Activated CD8-positive, alpha-beta T cell treated with anti-CD3 and anti-CD28 coated beads, Interleukin-2, amount 10 ng/mL, durations not matched to agents 7 days and 5 days (primary cell): ENCODE data around the gene CD164L2. TPM values are rescaled to one million over a fixed set of nuclear protein-coding genes. Genes with fewer than 3 reads are reported as not detected.
A peak's percentile ranks its signal among the peaks of the same experiment; 100 is the strongest.

ENCODE experiments used
- ATAC-seq: fragments of 150-1000 bp; cut with Tn5 transposase; one replicate; pipeline ENCODE4 v1.10.0; 2021; ENCODE audit warnings: moderate library complexity
- CTCF ChIA-PET: fragments of 350-600 bp; sonication (Branson Sonifier 250); formaldehyde crosslinking; loops from one replicate; lab custom pipeline; 2021; ENCODE audit warnings: antibody characterized with exemption; lab: Charles Lee
- POLR2A ChIA-PET: fragments of 350-600 bp; sonication (Branson Sonifier 250); formaldehyde crosslinking; loops from one replicate; lab custom pipeline; 2021; ENCODE audit warnings: antibody characterized with exemption; lab: Charles Lee
- DNase-seq: peaks from one replicate; pipeline ENCODE4 v3.0.0-alpha.2; 2020
- H3K27ac Mint-ChIP-seq: one replicate; pipeline ENCODE4 v1.8.0; 2021; ENCODE audit warnings: mild to moderate bottlenecking, mixed read lengths
- H3K27me3 Mint-ChIP-seq: one replicate; pipeline ENCODE4 v1.8.0; 2021; ENCODE audit warnings: low read depth, mixed read lengths
- H3K36me3 Mint-ChIP-seq: one replicate; pipeline ENCODE4 v1.8.0; 2021; ENCODE audit warnings: low read depth, mixed read lengths
- H3K4me1 Mint-ChIP-seq: one replicate; pipeline ENCODE4 v1.8.0; 2021; ENCODE audit warnings: low read depth, mixed read lengths
- H3K4me3 Mint-ChIP-seq: one replicate; pipeline ENCODE4 v1.8.0; 2021; ENCODE audit warnings: mild to moderate bottlenecking, mixed read lengths
- H3K9me3 Mint-ChIP-seq: one replicate; pipeline ENCODE4 v1.8.0; 2022; ENCODE audit warnings: mixed read lengths; ENCODE audit not compliant: insufficient read depth
- total RNA-seq, 2 experiments: library from RNA; stranded (reverse); gene quantifications; one replicate each; pipeline ENCODE4 v1.2.3, GENCODE V29; 2021

Gene CD164L2
- total RNA-seq, 2 experiments from 2014 or later, result not detected

- no peak overlapping the region for H3K27ac Mint-ChIP-seq
- no peak overlapping the region for H3K4me3 Mint-ChIP-seq
- H3K4me1 Mint-ChIP-seq, result peaks cover 47% of the 10 kb centered on the region
- ChIA-PET POLR2A (interaction anchor here (0.8 kb wide), 1 partner anchor 25 kb away, joined by 3 read pairs; no protein-coding TSS in a partner anchor), CTCF (interaction anchor here (0.7 to 2.6 kb wide), 5 partner anchors 12 to 324 kb away, joined by 3 to 15 read pairs (median 3); no protein-coding TSS in a partner anchor)
- H3K9me3 Mint-ChIP-seq, result no peaks in the 10 kb centered on the region
- peaks cover 4% of the 10 kb centered on the region for H3K27me3 Mint-ChIP-seq
- no peaks in the 10 kb centered on the region for H3K36me3 Mint-ChIP-seq
- ATAC-seq (no peak), DNase-seq (no peak)
Measured at GRCh38 chr1:27368869-27369582, 14.1 kb downstream of the CD164L2 start.

- Mint-ChIP-seq H3K27me3 (no peaks in the 10 kb centered on the region), H3K36me3 (no peaks in the 10 kb centered on the region), H3K4me1 (peaks cover 53% of the 10 kb centered on the region), H3K9me3 (no peaks in the 10 kb centered on the region), H3K27ac (peak overlapping the region; percentile 3), H3K4me3 (peak overlapping the region; percentile 66)
- ChIA-PET CTCF (interaction anchor here (0.7 to 3.6 kb wide), 18 partner anchors 9 to 239 kb away, joined by 3 to 58 read pairs (median 6); no protein-coding TSS in a partner anchor), POLR2A (interaction anchor here (1.0 kb wide), 1 partner anchor 24 kb away, joined by 3 read pairs; no protein-coding TSS in a partner anchor)
- no peak for ATAC-seq
- DNase-seq, result no peak
Measured at GRCh38 chr1:27367160-27367650, 15.9 kb downstream of the CD164L2 start.

- H3K36me3 Mint-ChIP-seq, result no peaks in the 10 kb centered on the region
- H3K9me3 Mint-ChIP-seq, result no peaks in the 10 kb centered on the region
- H3K4me3 Mint-ChIP-seq, result peak within 1 kb of the TSS; percentile 84
- CTCF ChIA-PET, result interaction anchor here (0.7 to 3.6 kb wide), 27 partner anchors 9 to 240 kb away, joined by 3 to 58 read pairs (median 5); partner anchors contain the start of genes AHDC1 and SYTL1
- POLR2A ChIA-PET, result interaction anchor here (0.8 to 2.0 kb wide), 5 partner anchors 10 to 230 kb away, joined by 3 to 18 read pairs (median 3); partner anchors contain the start of gene SYTL1
- no peaks in the 10 kb centered on the region for H3K27me3 Mint-ChIP-seq
- ATAC-seq (peak; percentile 52), DNase-seq (peak; percentile 52)
- peaks cover 53% of the 10 kb centered on the region for H3K4me1 Mint-ChIP-seq
- H3K27ac Mint-ChIP-seq, result peak within 1 kb of the TSS; percentile 84
Measured at GRCh38 chr1:27366411-27367159, 16.5 kb downstream of the CD164L2 start, which contains the start of gene MAP3K6. Gene MAP3K6 (minus strand): TSS chr1:27366961. CDS start chr1:27366597, 364 bp downstream.

DNA sequence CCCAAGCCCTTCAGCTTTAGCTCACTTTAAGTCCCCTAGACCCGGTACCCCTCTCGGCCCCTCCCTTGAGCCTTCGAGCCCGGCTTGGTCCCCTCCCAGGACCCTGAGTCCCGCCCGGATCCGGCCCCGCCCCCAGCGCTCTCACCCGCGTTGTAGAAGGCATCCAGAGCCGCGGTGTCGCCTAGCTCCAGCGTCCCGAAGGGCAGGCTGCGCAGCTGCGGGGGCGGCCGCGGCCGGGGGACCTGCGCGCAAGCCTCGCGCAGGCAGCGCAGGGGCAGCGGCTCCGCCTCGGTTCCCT, 17.1 kb downstream of the CD164L2 start:
- ATAC-seq (peak; percentile 75), DNase-seq (peak; percentile 84)
- Mint-ChIP-seq H3K27ac (peak overlapping the region; percentile 84), H3K36me3 (no peaks in the 10 kb centered on the region), H3K9me3 (no peaks in the 10 kb centered on the region), H3K4me3 (peak overlapping the region; percentile 84), H3K4me1 (peaks cover 55% of the 10 kb centered on the region), H3K27me3 (no peaks in the 10 kb centered on the region)
- POLR2A ChIA-PET, result interaction anchor here (0.8 to 2.0 kb wide), 9 partner anchors 9 to 231 kb away, joined by 3 to 18 read pairs (median 4); partner anchors contain the start of gene SYTL1
- CTCF ChIA-PET, result interaction anchor here (0.7 to 3.6 kb wide), 25 partner anchors 9 to 297 kb away, joined by 3 to 58 read pairs (median 5); partner anchors contain the start of genes AHDC1 and SYTL1

- peak; percentile 88 for DNase-seq
- Mint-ChIP-seq H3K36me3 (no peaks in the 10 kb centered on the region), H3K4me1 (peaks cover 55% of the 10 kb centered on the region), H3K27ac (peak overlapping the region; percentile 84), H3K27me3 (no peaks in the 10 kb centered on the region), H3K9me3 (no peaks in the 10 kb centered on the region), H3K4me3 (peak overlapping the region; percentile 84)
- CTCF ChIA-PET, result interaction anchor here (0.7 to 3.6 kb wide), 27 partner anchors 9 to 304 kb away, joined by 3 to 58 read pairs (median 5); partner anchors contain the start of genes AHDC1 and SYTL1
- POLR2A ChIA-PET, result interaction anchor here (0.6 to 2.0 kb wide), 9 partner anchors 8 to 231 kb away, joined by 3 to 18 read pairs (median 4); partner anchors contain the start of genes FCN3 and SYTL1
- peak; percentile 74 for ATAC-seq
Measured at GRCh38 chr1:27365372-27366112, 17.6 kb downstream of the CD164L2 start.

DNA sequence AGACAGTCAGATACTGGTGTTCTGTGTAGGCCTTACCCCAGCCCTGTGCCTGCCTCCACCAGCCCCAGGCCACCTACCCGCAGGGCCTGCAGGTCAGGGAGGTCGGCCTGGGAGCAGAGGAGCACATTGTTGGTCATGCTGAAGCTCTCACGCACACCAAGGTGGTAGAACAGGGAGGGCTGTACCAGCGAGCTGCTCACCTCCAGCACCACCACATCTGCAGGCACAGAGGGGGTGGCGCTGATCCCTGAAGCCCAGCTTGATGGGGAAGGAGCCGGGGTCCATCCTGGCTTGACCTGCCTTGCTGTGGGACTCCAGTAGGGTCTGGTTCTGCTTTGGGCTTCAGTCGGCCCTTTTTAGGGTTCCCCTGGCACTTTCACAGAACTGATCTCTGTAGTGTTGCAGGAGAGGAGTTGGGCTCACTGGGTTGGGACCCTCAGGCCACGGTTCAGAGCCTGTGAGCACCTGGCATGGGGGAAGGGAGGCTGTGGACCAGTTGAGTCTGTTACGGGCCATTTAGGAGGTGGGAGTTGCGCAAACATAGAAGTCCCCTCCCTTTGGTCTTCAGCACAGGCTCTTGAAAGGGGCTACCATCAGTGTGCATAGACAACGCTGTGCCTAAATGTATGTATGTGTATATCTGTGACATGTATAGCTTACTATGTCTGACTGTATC, 18.3 kb downstream of the CD164L2 start:
- H3K9me3 Mint-ChIP-seq, result no peaks in the 10 kb centered on the region
- ATAC-seq (no peak), DNase-seq (no peak)
- H3K27me3 Mint-ChIP-seq, result peaks cover 3% of the 10 kb centered on the region
- H3K36me3 Mint-ChIP-seq, result no peaks in the 10 kb centered on the region
- H3K4me1 Mint-ChIP-seq, result peaks cover 52% of the 10 kb centered on the region
- H3K27ac Mint-ChIP-seq, result peak overlapping the region; percentile 77
- ChIA-PET CTCF (interaction anchor here (0.7 to 3.6 kb wide), 16 partner anchors 8 to 304 kb away, joined by 3 to 58 read pairs (median 6); partner anchors contain the start of gene SYTL1), POLR2A (interaction anchor here (0.5 to 2.0 kb wide), 10 partner anchors 8 to 925 kb away, joined by 3 to 18 read pairs (median 4); partner anchors contain the start of genes FCN3 and SYTL1)
- peak overlapping the region; percentile 84 for H3K4me3 Mint-ChIP-seq

- ChIA-PET POLR2A (interaction anchor here (0.5 kb wide), 1 partner anchor 925 kb away, joined by 3 read pairs; no protein-coding TSS in a partner anchor), CTCF (interaction anchor here (1.6 to 3.6 kb wide), 4 partner anchors 31 to 68 kb away, joined by 5 to 24 read pairs (median 8); no protein-coding TSS in a partner anchor)
- H3K9me3 Mint-ChIP-seq, result no peaks in the 10 kb centered on the region
- H3K27ac Mint-ChIP-seq, result no peak overlapping the region
- H3K36me3 Mint-ChIP-seq, result no peaks in the 10 kb centered on the region
- ATAC-seq (no peak), DNase-seq (no peak)
- H3K4me1 Mint-ChIP-seq, result peaks cover 52% of the 10 kb centered on the region
- H3K27me3 Mint-ChIP-seq, result peaks cover 7% of the 10 kb centered on the region
- no peak overlapping the region for H3K4me3 Mint-ChIP-seq
Measured at GRCh38 chr1:27363766-27364695, 19.1 kb downstream of the CD164L2 start.

DNA sequence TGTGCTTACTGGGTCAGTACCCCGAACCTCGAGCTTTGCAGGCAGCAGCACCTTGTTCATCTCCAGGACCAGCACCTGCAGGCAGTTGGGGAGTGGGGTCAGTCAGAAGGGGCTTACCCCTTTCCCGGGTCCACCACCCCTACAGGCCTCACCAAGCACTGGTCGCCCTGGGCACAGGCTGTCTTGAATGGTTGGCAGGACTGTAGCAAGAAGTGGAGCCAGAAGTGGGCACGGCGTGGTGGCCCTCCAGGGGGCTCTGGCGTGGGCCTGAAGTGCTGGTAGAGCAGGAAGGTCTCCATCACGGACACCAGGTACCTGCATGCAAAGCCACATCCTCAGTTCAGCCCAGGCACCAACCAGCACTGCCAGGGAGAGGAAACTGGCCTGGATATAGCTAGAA, 21.6 kb downstream of the CD164L2 start:
- ChIA-PET CTCF (interaction anchor here (1.3 to 2.6 kb wide), 4 partner anchors 11 to 34 kb away, joined by 4 to 12 read pairs (median 6); no protein-coding TSS in a partner anchor), POLR2A (no interaction called here)
- Mint-ChIP-seq H3K4me3 (no peak overlapping the region), H3K4me1 (peaks cover 57% of the 10 kb centered on the region), H3K27me3 (peaks cover 9% of the 10 kb centered on the region), H3K36me3 (no peaks in the 10 kb centered on the region), H3K27ac (no peak overlapping the region), H3K9me3 (no peaks in the 10 kb centered on the region)
- DNase-seq (no peak), ATAC-seq (no peak)

- DNase-seq, result no peak
- no peak overlapping the region for H3K4me3 Mint-ChIP-seq
Measured at GRCh38 chr1:27361044-27361402, 22.1 kb downstream of the CD164L2 start.

More at GRCh38 chr1:27361044-27361402, 22.1 kb downstream of the CD164L2 start:
- Mint-ChIP-seq H3K4me1 (peaks cover 62% of the 10 kb centered on the region), H3K27me3 (peaks cover 9% of the 10 kb centered on the region), H3K27ac (no peak overlapping the region), H3K9me3 (no peaks in the 10 kb centered on the region), H3K36me3 (no peaks in the 10 kb centered on the region)
- ChIA-PET POLR2A (no interaction called here), CTCF (interaction anchor here (2.3 kb wide), 1 partner anchor 34 kb away, joined by 12 read pairs; no protein-coding TSS in a partner anchor)
- no peak for ATAC-seq
